GM12873 (cell line): ENCODE measurements around the gene PPIL3.

Experiments
- TF ChIP-seq, protein P1 (sequence below): IDR thresholded peaks from 2 replicates; pipeline ENCODE4 v1.5.1; 2012; ENCODE audit warnings: low read depth, mild to moderate bottlenecking, moderate library complexity, low read length, control low read depth; ENCODE audit not compliant: insufficient read depth; ENCODE audit errors: missing control alignments

The PPIL3 gene

DNA sequence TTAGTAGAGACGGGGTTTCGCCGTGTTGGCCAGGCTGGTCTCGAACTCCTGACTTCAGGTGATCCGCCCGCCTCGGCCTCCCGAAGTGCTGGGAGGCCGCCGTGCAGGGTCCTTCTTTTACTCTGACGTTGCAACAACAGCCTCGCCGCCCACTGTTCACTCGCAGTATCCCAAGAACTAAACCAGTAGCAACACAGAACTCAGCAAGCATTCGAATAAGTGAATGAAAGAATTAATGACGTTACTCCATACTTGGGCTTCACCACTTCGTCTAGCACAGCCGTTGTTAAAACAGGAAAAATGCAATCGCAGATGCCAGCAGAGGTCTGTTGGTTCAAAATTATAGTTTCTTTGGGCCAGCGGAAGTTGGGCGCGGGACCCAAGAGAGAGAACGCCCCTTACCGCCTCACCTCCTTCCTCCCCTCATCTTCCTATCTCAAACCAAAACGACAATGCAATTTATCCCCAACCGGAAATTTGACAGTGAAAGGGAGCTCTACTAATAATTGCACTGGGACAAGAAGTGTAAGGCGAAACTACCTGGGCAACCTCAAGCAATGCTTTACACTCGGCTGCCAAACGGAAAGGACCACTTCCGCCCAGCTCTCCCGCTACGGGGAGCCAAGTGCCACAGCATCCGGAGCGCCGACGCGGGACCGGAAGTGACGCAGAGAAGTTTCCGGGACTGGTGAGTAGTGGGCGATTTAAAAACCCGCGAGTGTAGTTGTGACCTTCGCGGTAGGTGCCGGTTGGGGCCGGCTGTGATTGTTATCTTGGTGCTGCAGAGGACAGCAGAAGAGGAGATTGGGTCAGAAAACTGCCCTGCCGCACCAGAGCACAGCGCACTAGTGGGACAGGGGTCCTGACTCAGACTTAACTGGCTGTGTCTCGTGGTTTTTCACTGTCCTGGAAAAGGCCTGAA lies at the start of gene PPIL3, which contains the start of gene NIF3L1:
TSS of gene PPIL3 (minus strand) at position 374 of the 922 bp plus-strand sequence. CDS start 1,462 bp downstream, outside the sequence.
TSS of gene NIF3L1 (plus strand) at position 668 of the 922 bp plus-strand sequence. CDS start 2,573 bp downstream, outside the sequence.
- TF ChIP-seq, protein P1, sequence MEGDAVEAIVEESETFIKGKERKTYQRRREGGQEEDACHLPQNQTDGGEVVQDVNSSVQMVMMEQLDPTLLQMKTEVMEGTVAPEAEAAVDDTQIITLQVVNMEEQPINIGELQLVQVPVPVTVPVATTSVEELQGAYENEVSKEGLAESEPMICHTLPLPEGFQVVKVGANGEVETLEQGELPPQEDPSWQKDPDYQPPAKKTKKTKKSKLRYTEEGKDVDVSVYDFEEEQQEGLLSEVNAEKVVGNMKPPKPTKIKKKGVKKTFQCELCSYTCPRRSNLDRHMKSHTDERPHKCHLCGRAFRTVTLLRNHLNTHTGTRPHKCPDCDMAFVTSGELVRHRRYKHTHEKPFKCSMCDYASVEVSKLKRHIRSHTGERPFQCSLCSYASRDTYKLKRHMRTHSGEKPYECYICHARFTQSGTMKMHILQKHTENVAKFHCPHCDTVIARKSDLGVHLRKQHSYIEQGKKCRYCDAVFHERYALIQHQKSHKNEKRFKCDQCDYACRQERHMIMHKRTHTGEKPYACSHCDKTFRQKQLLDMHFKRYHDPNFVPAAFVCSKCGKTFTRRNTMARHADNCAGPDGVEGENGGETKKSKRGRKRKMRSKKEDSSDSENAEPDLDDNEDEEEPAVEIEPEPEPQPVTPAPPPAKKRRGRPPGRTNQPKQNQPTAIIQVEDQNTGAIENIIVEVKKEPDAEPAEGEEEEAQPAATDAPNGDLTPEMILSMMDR, result no peak

DNA sequence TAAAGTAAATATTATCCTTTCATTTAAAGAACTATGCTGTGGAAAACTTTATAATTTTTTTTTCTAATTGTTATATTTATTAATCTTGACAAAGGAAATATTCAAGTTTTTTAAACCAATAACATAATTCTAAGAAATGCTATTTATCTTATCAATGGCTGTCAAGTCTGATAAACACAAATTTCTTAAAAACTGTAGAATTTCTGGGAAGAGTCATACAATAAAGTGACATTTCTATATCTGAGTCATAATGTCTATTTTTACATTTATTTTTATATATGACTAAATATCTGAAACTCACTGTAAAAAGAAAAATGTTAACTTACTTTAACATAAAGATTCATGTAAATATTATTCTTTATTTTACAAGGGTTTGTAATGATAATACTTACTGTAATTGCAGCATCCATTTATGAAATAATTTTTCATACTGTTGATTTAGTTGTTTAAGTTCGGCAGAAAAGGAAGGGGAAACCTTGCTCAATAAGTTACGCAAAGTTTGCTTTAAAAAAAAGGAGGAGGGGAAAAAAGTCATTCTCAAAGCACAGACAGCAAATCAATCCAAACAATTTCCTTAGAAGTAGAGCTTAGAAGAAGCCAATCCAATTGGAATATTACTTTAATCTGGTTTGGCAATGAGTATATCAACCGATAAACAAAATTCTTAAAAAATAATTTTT lies 42.2 kb upstream of the PPIL3 start:
- TF ChIP-seq, protein P1, result no peak

DNA sequence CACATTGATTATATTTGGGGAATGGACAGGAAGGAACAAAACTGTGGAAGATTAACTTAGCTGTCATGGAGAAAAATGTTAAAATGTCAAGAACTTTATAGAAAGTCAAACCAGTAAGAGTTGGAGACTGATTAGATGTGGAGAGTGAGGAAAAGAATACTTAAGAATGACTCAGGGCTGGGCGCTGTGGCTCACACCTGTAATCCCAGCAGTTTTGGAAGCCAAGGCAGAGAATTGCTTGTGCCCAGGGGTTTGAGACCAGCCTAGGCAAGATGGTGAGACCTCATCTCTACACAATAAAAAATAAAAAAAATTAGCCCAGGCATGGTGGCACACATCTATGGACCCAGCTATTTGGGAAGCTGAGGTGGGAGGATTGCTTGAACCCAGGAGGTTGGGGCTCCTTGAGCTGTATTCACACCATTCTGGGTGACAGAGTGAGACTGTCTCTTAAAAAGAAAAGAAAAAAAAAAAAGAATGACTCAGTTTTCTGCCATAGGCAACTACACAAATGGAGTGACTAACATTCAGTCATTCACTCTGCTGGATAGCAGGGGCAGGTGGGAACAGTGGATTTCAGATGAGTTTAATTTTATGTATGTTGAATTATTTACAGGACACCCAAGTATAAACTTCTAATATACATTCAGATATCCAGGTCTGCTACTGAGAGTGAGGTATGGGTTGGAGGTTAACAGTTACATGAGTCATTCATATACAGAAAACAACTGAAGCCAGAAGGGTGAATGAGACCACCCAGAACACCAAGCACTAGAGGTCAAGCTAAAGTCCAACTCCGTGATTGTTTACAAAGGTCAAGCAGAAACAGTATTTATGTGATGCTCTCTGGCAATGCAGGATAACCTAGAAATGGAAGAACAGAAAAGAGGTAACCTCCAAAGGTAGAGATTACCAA lies 40.7 kb upstream of the PPIL3 start:
- TF ChIP-seq, protein P1, result no peak

DNA sequence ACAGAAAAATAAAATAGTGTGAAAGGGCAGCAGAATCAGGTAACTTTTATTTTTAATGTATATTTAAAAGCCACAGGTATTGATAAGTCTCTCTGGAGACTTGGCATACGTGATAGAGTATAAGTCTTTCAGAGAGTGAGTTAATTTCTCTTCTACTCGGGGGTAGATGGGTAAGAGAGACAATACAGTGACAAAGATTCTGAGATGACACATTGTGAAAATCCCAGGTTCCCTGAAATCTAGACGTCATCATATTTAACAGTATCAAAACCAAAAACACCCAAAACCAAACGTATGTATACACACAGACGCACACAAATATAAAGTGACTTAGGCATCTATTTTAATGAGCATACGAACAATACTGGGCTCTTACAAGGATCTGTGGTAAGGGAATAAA lies 33.6 kb upstream of the PPIL3 start:
- TF ChIP-seq, protein P1, result no peak

DNA sequence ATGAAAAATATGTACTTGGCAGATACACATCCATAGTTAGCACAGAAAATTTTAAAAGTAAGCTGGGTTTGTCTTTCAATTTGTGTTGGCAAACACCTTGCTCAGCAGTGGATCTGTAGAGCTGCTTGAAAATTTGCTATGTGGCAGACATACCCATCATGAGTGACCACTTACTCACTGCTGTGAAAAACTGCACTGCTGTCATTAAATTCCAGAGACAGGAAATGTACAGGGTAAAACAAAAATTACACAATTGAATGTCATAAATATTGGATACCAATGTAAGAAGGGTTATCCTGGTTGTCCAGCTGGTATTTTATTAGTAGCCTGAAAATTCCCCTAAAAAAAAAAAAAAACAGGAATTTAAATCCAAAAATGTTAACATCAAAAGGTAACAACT lies 24.8 kb upstream of the PPIL3 start:
- TF ChIP-seq, protein P1, result no peak

DNA sequence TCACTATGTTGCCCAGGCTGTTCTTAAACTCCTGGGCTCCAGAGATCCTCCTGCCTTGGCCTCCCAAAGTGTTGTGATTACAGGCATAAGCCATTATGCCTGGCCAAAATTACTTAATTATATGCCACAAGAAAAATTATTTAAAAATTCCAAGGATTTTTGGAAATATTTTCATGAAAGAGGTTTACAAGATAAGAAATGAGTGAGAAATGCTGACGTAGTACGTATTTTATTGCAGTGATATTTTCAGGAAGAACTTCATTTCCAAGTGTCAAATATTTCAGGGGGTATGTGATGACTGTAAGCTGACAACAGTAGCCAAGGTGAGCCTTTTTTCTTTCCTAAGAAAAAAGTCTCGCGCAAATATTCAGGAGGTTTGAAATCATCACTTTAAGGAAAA lies 21.1 kb upstream of the PPIL3 start:
- TF ChIP-seq, protein P1, result no peak
